Body of pancreas (tissue), 4 donors: ENCODE results near the gene SUGCT.

Experiments used
- CTCF ChIP-seq, 7 experiments: fragments of 450-650 bp in 4 of 7; fragments of 200-600 bp in 3 of 7; sonication (generic) in 3 of 7; IDR thresholded peaks; one replicate each; pipeline ENCODE4 v1.5.1; 2016 to 2019; ENCODE audit warnings: antibody characterized with exemption in 7 of 7
- POLR2A ChIP-seq, 3 donors: fragments of 450-650 bp; IDR thresholded peaks; one replicate each; pipeline ENCODE4 v1.6.1; 2016; ENCODE audit warnings: antibody characterized with exemption in 3 of 3, mild to moderate bottlenecking in 2 of 3

- no peak for TF ChIP-seq CTCF (IDR thresholded peaks at IDR 0.05)
- no peak for TF ChIP-seq POLR2A (IDR thresholded peaks at IDR 0.05)
These were observed 105.0 kb downstream of the SUGCT start for GRCh38 chr7:40239755-40240303.
